ENCODE data around the gene PDE6D.

PDE6D gene

GRCh38 chr2:231686192-231687100 is 94.6 kb downstream of the PDE6D start:
- DNase-seq (ENCODE audit: insufficient read length, low spot score) (no peak), FAIRE-seq (no peak)
- no peak for TF ChIP-seq CTCF (IDR thresholded peaks at IDR 0.05; ENCODE audit: insufficient read depth, missing control alignments)

GRCh38 chr2:231685349-231686191 is 95.5 kb downstream of the PDE6D start:
- DNase-seq (ENCODE audit: insufficient read length, low spot score) (no peak), FAIRE-seq (no peak)
- TF ChIP-seq CTCF (IDR thresholded peaks at IDR 0.05; ENCODE audit: insufficient read depth, missing control alignments): peak; percentile 13

- DNase-seq (ENCODE audit: insufficient read length, low spot score) (no peak), FAIRE-seq (no peak)
- TF ChIP-seq CTCF (IDR thresholded peaks at IDR 0.05; ENCODE audit: insufficient read depth, missing control alignments): no peak
Observed at GRCh38 chr2:231684314-231685223, 96.5 kb downstream of the PDE6D start.

GRCh38 chr2:231683292-231684235 is 97.5 kb downstream of the PDE6D start:
- no peak for FAIRE-seq
- no peak for DNase-seq (ENCODE audit: insufficient read length, low spot score)
- TF ChIP-seq CTCF (IDR thresholded peaks at IDR 0.05; ENCODE audit: insufficient read depth, missing control alignments): no peak

GRCh38 chr2:231682603-231683291 is 98.3 kb downstream of the PDE6D start:
- DNase-seq (ENCODE audit: insufficient read length, low spot score) (no peak), FAIRE-seq (no peak)
- TF ChIP-seq CTCF (IDR thresholded peaks at IDR 0.05; ENCODE audit: insufficient read depth, missing control alignments): no peak
